ENCODE results near the gene NLK.

DNA sequence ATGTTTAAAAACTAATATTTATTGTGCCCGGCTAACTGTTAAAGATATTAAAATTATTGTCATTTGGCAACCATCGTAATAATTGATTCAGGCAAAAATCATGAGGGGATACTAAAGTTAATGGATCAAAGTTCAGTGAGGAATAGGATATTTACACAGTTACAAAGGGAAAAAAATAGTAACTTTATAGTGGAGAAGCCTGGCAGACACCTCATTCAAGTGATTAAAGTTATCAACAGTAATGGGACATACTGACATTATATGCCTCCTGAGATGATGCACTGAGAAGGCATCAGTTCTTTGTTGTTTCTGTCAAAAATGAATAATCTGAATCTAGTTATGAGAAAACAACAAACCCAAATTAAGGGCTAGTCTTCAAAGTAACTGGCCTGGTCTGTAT lies 77.1 kb downstream of the NLK start:
- TF ChIP-seq, protein P1, sequence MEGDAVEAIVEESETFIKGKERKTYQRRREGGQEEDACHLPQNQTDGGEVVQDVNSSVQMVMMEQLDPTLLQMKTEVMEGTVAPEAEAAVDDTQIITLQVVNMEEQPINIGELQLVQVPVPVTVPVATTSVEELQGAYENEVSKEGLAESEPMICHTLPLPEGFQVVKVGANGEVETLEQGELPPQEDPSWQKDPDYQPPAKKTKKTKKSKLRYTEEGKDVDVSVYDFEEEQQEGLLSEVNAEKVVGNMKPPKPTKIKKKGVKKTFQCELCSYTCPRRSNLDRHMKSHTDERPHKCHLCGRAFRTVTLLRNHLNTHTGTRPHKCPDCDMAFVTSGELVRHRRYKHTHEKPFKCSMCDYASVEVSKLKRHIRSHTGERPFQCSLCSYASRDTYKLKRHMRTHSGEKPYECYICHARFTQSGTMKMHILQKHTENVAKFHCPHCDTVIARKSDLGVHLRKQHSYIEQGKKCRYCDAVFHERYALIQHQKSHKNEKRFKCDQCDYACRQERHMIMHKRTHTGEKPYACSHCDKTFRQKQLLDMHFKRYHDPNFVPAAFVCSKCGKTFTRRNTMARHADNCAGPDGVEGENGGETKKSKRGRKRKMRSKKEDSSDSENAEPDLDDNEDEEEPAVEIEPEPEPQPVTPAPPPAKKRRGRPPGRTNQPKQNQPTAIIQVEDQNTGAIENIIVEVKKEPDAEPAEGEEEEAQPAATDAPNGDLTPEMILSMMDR (IDR thresholded peaks at IDR 0.05) = no peak
- TF ChIP-seq POLR2A (IDR thresholded peaks at IDR 0.05) = no peak
